K562 (cell line): ENCODE measurements around the gene NALF2. TPM values are rescaled to one million over a fixed set of nuclear protein-coding genes. Genes with fewer than 3 reads are reported as not detected.

ENCODE experiments used
- ATAC-seq: fragments of 200-7000 bp; cut with Tn5 transposase; 3 replicates; pipeline ENCODE4 v1.9.1; 2020; ENCODE audit warnings: moderate library complexity
- BruUV-seq: library from RNA; stranded (reverse); fragments of 400-500 nt; replicated peaks from 2 replicates; lab custom pipeline; 2021; lab: Mats Ljungman, UMichigan
- CTCF ChIA-PET: fragments of 300-600 bp; formaldehyde crosslinking; extraction: SDS; loops from one replicate; lab custom pipeline; 2021; ENCODE audit warnings: low intra/inter-chr PET ratio; lab: Yijun Ruan, JAX
- POLR2A ChIA-PET: fragments of 300-600, 350-650 bp; sonication (Branson Sonifier 250); formaldehyde crosslinking; extraction: SDS; loops from one replicate; lab custom pipeline; 2021; ENCODE audit warnings: antibody characterized with exemption, inconsistent platforms; lab: Yijun Ruan, JAX
- DNase-seq, 4 experiments: peaks; one replicate each; pipeline versions ENCODE4 v3.0.0 to v3.0.0-alpha.2; 2011 to 2018; ENCODE audit warnings: low spot score in 3 of 4, mixed read lengths in 3 of 4; ENCODE audit errors: extremely low read depth in 1 of 4
- FAIRE-seq: peaks from 2 replicates; lab custom pipeline; 2011; peaks lifted over from hg19 to GRCh38; lab: Jason Lieb, UNC
- H2AFZ ChIP-seq: 2 replicates; pipeline ENCODE4 v1.6.0; 2011; ENCODE audit warnings: low read depth, low read length, control low read depth, inconsistent platforms
- H3K27ac ChIP-seq: fragments of 200-600 bp; 3 replicates; pipeline ENCODE4 v1.8.0; 2011; ENCODE audit warnings: low read depth, mild to moderate bottlenecking, control low read depth, inconsistent platforms, low read length, moderate library complexity, mixed read lengths; ENCODE audit errors: extremely low read depth
- H3K27me3 ChIP-seq, 2 experiments: fragments of 300-600 bp in 1 of 2; 2 replicates in 1 of 2; 3 replicates in 1 of 2; pipeline versions ENCODE4 v1.6.0 to v1.8.0; 2011; ENCODE audit warnings: inconsistent platforms in 2 of 2, low read length in 2 of 2, mild to moderate bottlenecking in 1 of 2, mixed read lengths in 1 of 2, moderate library complexity in 1 of 2; ENCODE audit not compliant: control insufficient read depth in 2 of 2, insufficient read depth in 2 of 2
- H3K36me3 ChIP-seq: fragments of 300-600 bp; 3 replicates; pipeline ENCODE4 v1.8.0; 2011; ENCODE audit warnings: mild to moderate bottlenecking, low read length, inconsistent platforms; ENCODE audit not compliant: control insufficient read depth, insufficient read depth
- H3K4me1 ChIP-seq, 2 experiments: fragments of 200-600 bp in 1 of 2; replicated peaks in 1 of 2; 2 replicates in 1 of 2; 3 replicates in 1 of 2; pipeline versions ENCODE4 v1.5.1 to v1.8.0; 2011; ENCODE audit warnings: inconsistent platforms in 2 of 2, low read length in 2 of 2, mild to moderate bottlenecking in 1 of 2, mixed read lengths in 1 of 2, moderate library complexity in 1 of 2; ENCODE audit not compliant: control insufficient read depth in 2 of 2, insufficient read depth in 2 of 2
- H3K4me2 ChIP-seq: 2 replicates; pipeline ENCODE4 v1.6.1; 2011; ENCODE audit warnings: low read length, control low read depth, inconsistent platforms, mixed read lengths; ENCODE audit not compliant: insufficient read depth
- H3K4me3 ChIP-seq: fragments of 200-600 bp; sonication (generic), shearing (Covaris generic); 2 replicates; pipeline ENCODE4 v1.5.1; 2016; ENCODE audit warnings: control low read depth, inconsistent platforms
- H3K79me2 ChIP-seq: fragments of 200-600 bp; 3 replicates; pipeline ENCODE4 v1.8.0; 2011; ENCODE audit warnings: low read length, inconsistent platforms; ENCODE audit not compliant: control insufficient read depth, insufficient read depth
- H3K9ac ChIP-seq, 2 experiments: 2 replicates each; pipeline versions ENCODE4 v1.6.0 to v1.6.1; 2011; ENCODE audit warnings: low read depth in 2 of 2, low read length in 2 of 2, control low read depth in 1 of 2, inconsistent platforms in 1 of 2, mild to moderate bottlenecking in 1 of 2, mixed read lengths in 1 of 2; ENCODE audit not compliant: insufficient read depth in 1 of 2
- H3K9me1 ChIP-seq: one replicate; pipeline ENCODE4 v1.6.0; 2011; ENCODE audit warnings: inconsistent platforms, mild to moderate bottlenecking, low read length, moderate library complexity; ENCODE audit not compliant: control insufficient read depth, insufficient read depth
- H3K9me3 ChIP-seq: replicated peaks from 2 replicates; pipeline ENCODE4 v1.5.1; 2011; ENCODE audit warnings: low read depth, low read length, inconsistent platforms; ENCODE audit not compliant: control insufficient read depth, insufficient read depth
- H4K20me1 ChIP-seq: replicated peaks from 2 replicates; pipeline ENCODE4 v1.6.1; 2011; ENCODE audit warnings: low read length, inconsistent platforms, mixed read lengths; ENCODE audit not compliant: control insufficient read depth, insufficient read depth
- ATF4 ChIP-seq: fragments of 450-650 bp; formaldehyde crosslinking; IDR thresholded peaks from 2 replicates; pipeline ENCODE4 v1.4.0; 2022; ENCODE audit warnings: mild to moderate bottlenecking, moderate library complexity
- BRCA1 ChIP-seq, 2 experiments: fragments of 450-650 bp in 1 of 2; sonication (generic) in 1 of 2; formaldehyde crosslinking in 1 of 2; IDR thresholded peaks; 2 replicates each; pipeline versions ENCODE4 v1.5.0 to v1.6.1; 2017 to 2020; ENCODE audit warnings: mild to moderate bottlenecking in 1 of 2, missing genetic modification reagents in 1 of 2
- CBFA2T2 ChIP-seq: fragments of 450-650 bp; conservative IDR thresholded peaks from 2 replicates; pipeline ENCODE4 v1.6.1; 2017; ENCODE audit warnings: mild to moderate bottlenecking
- CC2D1A ChIP-seq: fragments of 450-650 bp; IDR thresholded peaks from 2 replicates; pipeline ENCODE4 v1.6.1; 2017; ENCODE audit warnings: mild to moderate bottlenecking
- FOXK1 ChIP-seq: sonication (generic); formaldehyde crosslinking; IDR thresholded peaks from 2 replicates; pipeline ENCODE4 v1.8.0; 2022; ENCODE audit warnings: missing genetic modification reagents, mild to moderate bottlenecking, borderline replicate concordance
- GABPB1 ChIP-seq: sonication (generic); formaldehyde crosslinking; IDR thresholded peaks from 2 replicates; pipeline ENCODE4 v1.8.0; 2022; ENCODE audit warnings: mild to moderate bottlenecking, missing genetic modification reagents
- HMBOX1 ChIP-seq: sonication (generic); IDR thresholded peaks from 2 replicates; pipeline ENCODE4 v1.6.1; 2016
- HMGXB4 ChIP-seq: sonication (generic); formaldehyde crosslinking; IDR thresholded peaks from 2 replicates; pipeline ENCODE4 v1.8.1; 2023; ENCODE audit warnings: mild to moderate bottlenecking, missing genetic modification reagents
- HNRNPK ChIP-seq: fragments of 200-400 bp; formaldehyde crosslinking; IDR thresholded peaks from one replicate; pipeline ENCODE4 v1.6.1; 2018; ENCODE audit warnings: mild to moderate bottlenecking, low read depth, low read length; ENCODE audit not compliant: poor library complexity, severe bottlenecking
- THAP12 ChIP-seq: fragments of 250-450 bp; sonication (Bioruptor Pico); IDR thresholded peaks from 2 replicates; pipeline ENCODE4 v1.9.0; 2021; ENCODE audit warnings: mild to moderate bottlenecking, inconsistent platforms
- U2AF2 ChIP-seq: fragments of 200-400 bp; formaldehyde crosslinking; optimal IDR thresholded peaks from 2 replicates; pipeline ENCODE3; 2017; ENCODE audit warnings: low read depth, mild to moderate bottlenecking, low read length
- ZNF347 ChIP-seq: fragments of 450-650 bp; formaldehyde crosslinking; IDR thresholded peaks from 2 replicates; pipeline ENCODE4 v1.4.0; 2020; ENCODE audit warnings: low read depth, mild to moderate bottlenecking, moderate library complexity
- ZNF583 ChIP-seq: fragments of 250-450 bp; sonication (Bioruptor Pico); IDR thresholded peaks from 2 replicates; pipeline ENCODE4 v1.4.0; 2020
- WGBS: fragments of 100-300 bp; shearing (Covaris generic); methylation state at CpG from one replicate; pipeline ENCODE4 v1.1.6; 2016; ENCODE audit warnings: low coverage, mixed read lengths; ENCODE audit not compliant: insufficient coverage; ENCODE audit errors: missing lambda C conversion rate; 5-methylcytosine and 5-hydroxymethylcytosine counted together
- in situ Hi-C: fragments of 300-500 bp; cut with MboI; formaldehyde crosslinking; loops from 4 replicates; pipeline ENCODE4 v1.15.0; 2018; ENCODE audit warnings: inconsistent platforms, mixed read lengths
- intact Hi-C: fragments of 100-400 bp; cut with micrococcal nuclease; formaldehyde crosslinking; loops from 2 replicates; pipeline ENCODE4 v1.14.2; 2022
- polyA plus RNA-seq, 8 experiments: library from polyadenylated mRNA; depleted of rRNA in 4 of 8; stranded (reverse) in 5 of 8; unstranded in 3 of 8; fragments of >200 nt; fragmentation: Nextera tagmentation in 2 of 8; fragmentation: Illumina TruSeq in 1 of 8; extraction: Ambion mirVana in 2 of 8; extraction: Trizol in 1 of 8; gene quantifications; 2 replicates each; pipeline versions ENCODE4 v1.2.1 to v1.2.3, GENCODE V29; 2011 to 2014; ENCODE audit warnings: inconsistent platforms in 1 of 8, missing spikeins in 1 of 8
- total RNA-seq, 7 experiments: library from RNA; depleted of rRNA in 6 of 7; stranded (reverse); fragments of >200 nt in 6 of 7; fragmentation: Illumina TruSeq in 2 of 7; extraction: Trizol in 2 of 7; gene quantifications; 2 replicates each; pipeline versions ENCODE4 v1.2.1 to v1.2.3, GENCODE V29; 2011 to 2021; ENCODE audit warnings: low replicate concordance in 1 of 7
- TF ChIP-seq, protein P1 (sequence below): sonication (generic); formaldehyde crosslinking; IDR thresholded peaks from 2 replicates; pipeline ENCODE4 v1.8.0; 2022; ENCODE audit warnings: missing genetic modification reagents, mild to moderate bottlenecking, borderline replicate concordance

The NALF2 gene
- total and polyA plus RNA-seq, 9 of the 15 experiments (the other 6 are each of a cell fraction or from before 2014, with no cell fraction given) = not detected

DNA sequence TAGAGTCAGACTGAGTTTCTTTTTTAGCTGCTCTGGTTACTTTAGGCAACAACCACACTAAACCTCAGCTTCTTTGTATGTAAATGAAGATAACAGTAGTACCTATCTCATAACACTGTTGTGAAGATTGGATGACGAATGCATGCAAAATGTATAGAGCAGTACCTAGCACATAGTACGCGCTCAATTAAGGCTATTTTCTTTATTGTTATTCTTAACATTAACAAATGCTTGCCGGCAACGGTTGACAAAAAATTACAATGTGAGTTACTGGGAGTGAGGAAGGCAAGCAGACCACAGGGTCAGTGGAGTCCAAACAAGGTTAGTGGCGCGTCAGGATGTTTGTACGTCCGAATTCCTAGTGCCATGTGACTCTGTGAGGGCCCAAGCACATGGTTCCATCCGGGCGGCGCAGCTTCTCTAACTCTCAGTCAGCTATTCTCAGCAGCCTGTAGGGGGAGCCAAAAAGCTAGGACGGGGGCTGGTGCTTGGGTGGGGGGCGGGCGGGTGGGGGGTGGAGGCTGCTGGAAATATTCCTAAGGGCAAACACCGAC is 821 bp upstream of the NALF2 start:
- Histone ChIP-seq H2AFZ (no peak overlapping the region), H3K4me1 (peaks cover 0 to 3% of the 10 kb centered on the region in 2 experiments; a peak in 1 of 5 replicates), H4K20me1 (no peaks in the 10 kb centered on the region), H3K9ac (no peak overlapping the region), H3K9me3 (no peaks in the 10 kb centered on the region), H3K4me3 (no peak overlapping the region), H3K9me1 (no peaks in the 10 kb centered on the region), H3K27me3 (no peaks in the 10 kb centered on the region), H3K4me2 (no peak overlapping the region), H3K27ac (no peak overlapping the region), H3K79me2 (no peaks in the 10 kb centered on the region), H3K36me3 (no peaks in the 10 kb centered on the region)
- POLR2A ChIA-PET = interaction anchor here (1.0 kb wide), 1 partner anchor 113 kb away, joined by 3 read pairs; the partner anchor contains the start of gene EDA
- intact Hi-C loops (no loop called here), in situ Hi-C loops (no loop called here)
- no TSS peak for BruUV-seq
- FAIRE-seq (no peak), ATAC-seq (peak; percentile 42; the same call in 2 of the 3 replicates), DNase-seq (no peak)
- CTCF ChIA-PET = no interaction called here
- WGBS = 21% methylated on average over 9 of the region's 16 CpGs
- TF ChIP-seq, protein P1, sequence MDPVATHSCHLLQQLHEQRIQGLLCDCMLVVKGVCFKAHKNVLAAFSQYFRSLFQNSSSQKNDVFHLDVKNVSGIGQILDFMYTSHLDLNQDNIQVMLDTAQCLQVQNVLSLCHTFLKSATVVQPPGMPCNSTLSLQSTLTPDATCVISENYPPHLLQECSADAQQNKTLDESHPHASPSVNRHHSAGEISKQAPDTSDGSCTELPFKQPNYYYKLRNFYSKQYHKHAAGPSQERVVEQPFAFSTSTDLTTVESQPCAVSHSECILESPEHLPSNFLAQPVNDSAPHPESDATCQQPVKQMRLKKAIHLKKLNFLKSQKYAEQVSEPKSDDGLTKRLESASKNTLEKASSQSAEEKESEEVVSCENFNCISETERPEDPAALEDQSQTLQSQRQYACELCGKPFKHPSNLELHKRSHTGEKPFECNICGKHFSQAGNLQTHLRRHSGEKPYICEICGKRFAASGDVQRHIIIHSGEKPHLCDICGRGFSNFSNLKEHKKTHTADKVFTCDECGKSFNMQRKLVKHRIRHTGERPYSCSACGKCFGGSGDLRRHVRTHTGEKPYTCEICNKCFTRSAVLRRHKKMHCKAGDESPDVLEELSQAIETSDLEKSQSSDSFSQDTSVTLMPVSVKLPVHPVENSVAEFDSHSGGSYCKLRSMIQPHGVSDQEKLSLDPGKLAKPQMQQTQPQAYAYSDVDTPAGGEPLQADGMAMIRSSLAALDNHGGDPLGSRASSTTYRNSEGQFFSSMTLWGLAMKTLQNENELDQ (CRISPR knock-in tag) = no peak
- TF ChIP-seq HNRNPK (no peak), FOXK1 (CRISPR knock-in tag) (no peak), GABPB1 (CRISPR knock-in tag) (no peak), THAP12 (no peak), HMGXB4 (no peak), U2AF2 (no peak), ATF4 (CRISPR knock-in tag) (no peak), ZNF347 (no peak), CBFA2T2 (no peak), BRCA1 (IDR thresholded peaks at IDR 0.05) (no peak), BRCA1 (CRISPR knock-in tag; IDR thresholded peaks at IDR 0.05) (no peak), CC2D1A (no peak), HMBOX1 (no peak), ZNF583 (CRISPR knock-in tag) (no peak)
- TF ChIP-seq, all 486 proteins: peak for 0
